T-helper 1 cell treated with Interleukin-12 subunit alpha and Interleukin-12 subunit beta and Interleukin-4 antibody, amounts not matched to agents 30 ng/mL and 1 ng/mL, for 36 hours (primary cell): ENCODE data around the gene PRKACA. TPM values are rescaled to one million over a fixed set of nuclear protein-coding genes. Genes with fewer than 3 reads are reported as not detected.

Source experiments
- intact Hi-C: fragments of 100-400 bp; cut with micrococcal nuclease; formaldehyde crosslinking; loops from one replicate; pipeline ENCODE4 v1.15.1; 2024
- total RNA-seq: library from RNA; stranded (reverse); gene quantifications from 2 replicates; pipeline ENCODE4 v1.2.3, GENCODE V29; 2022

Gene PRKACA
- total RNA-seq, 1 donor from 2014 or later: 66.4 TPM

DNA sequence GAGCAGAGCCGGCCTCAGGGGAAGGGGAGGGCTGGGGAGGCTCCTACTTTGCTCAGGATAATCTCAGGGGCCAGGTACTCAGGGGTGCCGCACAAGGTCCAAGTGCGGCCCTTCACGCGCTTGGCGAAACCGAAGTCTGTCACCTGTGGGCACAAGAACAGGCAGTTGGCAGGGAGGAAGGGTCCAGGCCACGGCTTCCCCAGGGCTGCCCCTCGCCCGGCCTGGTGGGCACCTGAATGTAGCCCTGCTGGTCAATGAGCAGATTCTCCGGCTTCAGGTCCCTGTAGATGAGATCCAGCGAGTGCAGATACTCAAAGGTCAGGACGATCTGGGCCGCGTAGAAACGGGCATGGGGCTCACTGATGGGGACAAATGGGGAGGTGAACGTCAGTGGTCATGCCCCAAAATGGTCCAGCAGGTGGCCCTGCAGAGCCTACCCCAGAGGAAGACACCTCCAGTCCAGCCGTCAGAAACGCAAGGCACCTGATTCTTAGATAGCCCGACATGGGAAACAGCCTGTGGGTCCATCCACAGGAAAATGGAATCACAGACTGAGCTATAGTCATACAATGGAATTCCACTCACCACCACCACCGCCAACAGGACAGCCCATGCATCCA is 19.9 kb downstream of the PRKACA start:
- intact Hi-C loops: no loop called here

DNA sequence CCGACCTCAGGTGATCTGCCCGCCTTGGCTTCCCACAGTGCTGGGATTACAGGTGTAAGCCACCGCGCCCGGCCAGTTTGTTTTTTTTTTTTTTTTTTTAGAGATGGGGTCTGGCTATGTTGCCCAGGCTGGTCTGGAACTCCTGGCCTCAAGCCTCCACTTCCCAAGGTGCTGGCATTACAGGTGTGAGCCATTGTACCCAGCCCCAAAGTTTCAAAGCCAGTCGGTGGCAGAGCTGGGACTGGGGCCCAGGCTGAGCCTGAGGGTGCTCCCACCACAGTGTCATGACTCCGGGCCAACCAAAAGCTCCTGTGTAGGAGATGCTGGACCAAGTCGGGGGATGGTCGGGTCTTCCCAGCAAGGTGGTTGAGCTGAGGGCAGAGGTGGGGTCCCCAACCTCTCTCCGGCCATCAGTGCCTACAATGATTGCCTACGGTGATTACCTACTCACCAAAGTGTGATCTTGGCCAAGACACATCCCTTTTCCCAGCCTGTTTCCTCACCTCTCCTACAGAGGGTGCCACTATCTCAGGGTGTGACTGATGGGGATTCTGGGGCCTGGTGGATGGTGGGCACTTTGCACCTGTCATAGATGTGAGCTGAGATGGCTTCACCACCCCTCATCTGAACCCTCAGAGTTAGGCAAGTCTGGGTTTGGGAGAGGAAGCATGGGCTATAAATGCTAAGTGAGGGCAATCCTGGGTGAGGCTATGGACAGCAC is 21.1 kb downstream of the PRKACA start:
- intact Hi-C loops: no loop called here

DNA sequence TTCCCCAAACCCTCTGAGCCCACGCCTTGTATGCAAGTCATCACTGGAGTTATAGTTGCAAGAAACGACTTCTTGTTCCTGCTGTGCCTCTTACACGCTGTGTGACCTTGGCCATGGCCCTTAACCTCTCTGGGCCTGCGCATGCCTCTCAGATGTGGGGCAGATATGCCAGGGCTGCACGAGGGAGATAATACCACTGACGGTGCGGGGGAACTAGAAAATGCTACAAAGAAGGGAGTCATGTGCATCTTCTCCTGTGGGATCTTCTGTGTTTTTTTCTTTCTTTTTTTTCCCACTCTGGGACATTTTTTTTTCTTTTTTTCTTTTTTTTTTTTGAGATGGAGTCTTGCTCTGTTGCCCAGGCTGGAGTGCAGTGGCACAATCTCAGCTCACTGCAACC is 22.7 kb downstream of the PRKACA start:
- intact Hi-C loops: no loop called here

DNA sequence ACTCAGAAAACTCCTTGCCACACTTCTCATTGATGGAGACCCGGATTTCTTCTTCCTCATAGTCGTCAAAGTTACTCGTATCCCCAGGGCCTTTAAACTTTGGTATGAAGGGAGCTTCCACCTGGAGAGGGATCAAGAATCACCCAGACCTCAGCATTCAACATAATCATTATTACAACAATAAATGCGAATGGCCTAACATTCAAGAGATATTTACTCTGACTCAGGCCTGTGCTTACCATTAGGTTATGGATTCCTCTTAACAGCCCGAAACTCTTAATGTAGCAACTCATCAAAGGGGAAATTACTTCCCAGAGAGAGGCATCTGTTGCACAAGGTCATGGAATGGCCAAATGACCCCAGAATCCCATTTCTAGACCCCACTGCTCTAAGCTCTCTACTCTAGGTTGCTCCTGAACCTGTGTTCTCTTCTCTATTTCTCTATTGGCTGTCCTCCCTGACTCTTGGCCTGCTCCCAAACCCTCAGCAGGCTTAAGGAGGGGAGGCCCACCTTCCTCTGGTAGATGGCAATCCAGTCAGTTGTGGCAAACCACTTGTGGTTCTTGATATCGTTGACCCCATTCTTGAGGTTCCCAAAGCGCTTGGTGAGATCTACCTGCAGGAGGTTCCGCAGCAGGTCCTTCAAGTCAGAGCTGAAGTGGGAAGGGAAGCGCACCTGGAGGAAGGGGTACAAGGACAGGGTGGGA is 24.3 kb downstream of the PRKACA start:
- intact Hi-C loops: no loop called here

DNA sequence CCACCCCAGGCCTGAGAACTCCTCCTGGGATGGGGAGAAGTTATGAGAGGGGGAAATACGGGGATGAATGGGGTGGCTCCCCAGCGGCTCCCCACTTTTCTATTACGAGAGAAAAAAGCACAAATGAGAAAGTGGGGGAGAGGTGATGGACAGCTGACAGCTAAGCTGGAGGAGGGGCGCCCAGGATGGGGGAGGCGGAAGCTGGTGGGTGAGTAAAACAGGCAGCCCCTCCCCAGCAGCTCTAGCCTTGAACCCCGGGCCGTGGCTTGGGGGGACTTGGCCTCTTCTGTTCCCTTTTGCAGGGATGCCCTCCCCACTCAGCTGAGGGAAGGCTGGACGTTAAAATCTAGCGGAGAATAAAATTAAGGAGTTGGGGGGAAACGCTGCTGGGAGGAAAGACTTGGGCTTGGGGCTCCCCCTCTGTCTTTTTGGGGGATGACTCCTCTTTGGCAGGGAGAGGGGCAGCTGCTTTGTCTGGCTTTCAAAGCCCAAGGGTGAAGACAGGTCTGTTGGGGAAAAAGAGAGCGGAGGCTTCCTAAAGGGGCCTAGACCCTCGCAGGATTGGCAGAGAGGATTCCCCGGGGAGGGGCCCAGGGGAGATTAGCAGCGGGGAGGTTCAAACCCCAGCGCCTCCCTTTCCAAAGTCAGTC is 25.6 kb downstream of the PRKACA start:
- intact Hi-C loops: loop anchor here (1.0 to 2.0 kb wide), 4 partner anchors 11 to 86 kb away; partner anchors contain the start of genes PRKACA and RFX1

DNA sequence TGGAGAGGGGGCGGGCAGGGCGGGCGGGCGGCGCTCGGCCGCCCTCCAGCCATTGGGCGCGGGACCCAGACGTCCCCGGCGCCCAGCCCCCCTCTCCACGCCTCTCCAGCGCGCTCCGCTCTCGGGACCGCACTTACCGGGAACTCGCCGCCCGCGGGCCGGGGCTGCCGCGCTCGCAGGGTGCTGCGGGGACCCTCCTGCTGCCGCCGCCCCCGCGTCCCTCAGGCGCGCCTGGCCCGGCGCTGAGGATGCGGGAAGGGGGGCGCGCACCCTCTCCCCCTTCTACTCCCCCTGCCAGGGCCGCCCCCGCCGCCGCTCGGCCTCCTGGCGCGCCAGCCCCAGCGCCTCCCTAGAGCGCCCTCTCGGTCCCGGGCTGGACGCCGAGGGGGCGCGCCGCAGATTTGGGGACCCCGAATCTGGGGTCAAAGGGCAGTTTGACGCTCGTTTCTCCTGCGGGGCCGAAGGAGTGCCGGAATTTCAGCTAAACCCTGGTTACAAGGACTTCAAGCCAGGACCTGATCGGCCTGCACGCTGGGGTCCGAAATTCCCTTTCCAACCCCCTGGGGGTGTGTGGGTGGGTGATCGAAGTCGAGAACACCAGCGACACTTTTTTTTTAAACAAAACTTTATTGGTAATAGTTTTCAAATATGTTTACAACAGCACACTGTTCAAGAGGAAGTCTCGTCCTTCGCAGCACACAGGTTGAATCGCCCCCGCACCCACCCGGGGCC is 26.3 kb downstream of the PRKACA start:
- intact Hi-C loops: loop anchor here (1.0 to 2.0 kb wide), 4 partner anchors 10 to 85 kb away; partner anchors contain the start of genes PRKACA and RFX1

DNA sequence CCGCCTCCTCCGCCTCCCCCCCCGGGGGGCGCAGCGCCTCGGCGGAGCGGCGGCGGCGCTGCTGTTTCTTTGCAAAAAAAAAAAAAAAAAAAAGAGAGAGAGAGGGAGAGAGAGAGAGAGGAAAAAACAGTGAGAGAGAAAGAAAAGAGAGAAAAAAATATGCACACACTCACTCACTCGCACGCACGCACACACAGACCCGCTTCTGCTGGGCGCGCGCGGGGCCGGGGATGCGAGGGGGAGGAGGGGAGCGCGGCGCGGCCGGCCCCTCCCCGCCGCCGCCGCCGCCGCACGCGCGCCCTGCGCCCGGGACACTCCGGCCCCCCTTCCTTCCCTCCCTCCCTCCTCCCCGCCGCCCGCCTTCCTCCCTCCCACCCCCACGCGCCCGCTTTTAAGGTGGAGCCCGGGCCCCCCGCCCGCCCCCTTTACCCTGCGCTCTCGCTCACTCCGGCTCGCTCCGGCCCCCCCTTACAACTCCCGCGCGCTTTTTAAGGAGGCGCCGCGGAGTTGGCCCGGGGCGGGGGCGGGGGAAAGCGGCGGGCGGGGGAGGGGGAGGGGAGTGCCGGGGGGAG is 27.0 kb downstream of the PRKACA start, which contains the start of gene SAMD1:
TSS of gene SAMD1 (minus strand) at position 243 of the 572 bp plus-strand sequence.
- intact Hi-C loops: loop anchor here (1.0 to 2.0 kb wide), 5 partner anchors 9 to 84 kb away; partner anchors contain the start of genes ASF1B, PRKACA and RFX1

DNA sequence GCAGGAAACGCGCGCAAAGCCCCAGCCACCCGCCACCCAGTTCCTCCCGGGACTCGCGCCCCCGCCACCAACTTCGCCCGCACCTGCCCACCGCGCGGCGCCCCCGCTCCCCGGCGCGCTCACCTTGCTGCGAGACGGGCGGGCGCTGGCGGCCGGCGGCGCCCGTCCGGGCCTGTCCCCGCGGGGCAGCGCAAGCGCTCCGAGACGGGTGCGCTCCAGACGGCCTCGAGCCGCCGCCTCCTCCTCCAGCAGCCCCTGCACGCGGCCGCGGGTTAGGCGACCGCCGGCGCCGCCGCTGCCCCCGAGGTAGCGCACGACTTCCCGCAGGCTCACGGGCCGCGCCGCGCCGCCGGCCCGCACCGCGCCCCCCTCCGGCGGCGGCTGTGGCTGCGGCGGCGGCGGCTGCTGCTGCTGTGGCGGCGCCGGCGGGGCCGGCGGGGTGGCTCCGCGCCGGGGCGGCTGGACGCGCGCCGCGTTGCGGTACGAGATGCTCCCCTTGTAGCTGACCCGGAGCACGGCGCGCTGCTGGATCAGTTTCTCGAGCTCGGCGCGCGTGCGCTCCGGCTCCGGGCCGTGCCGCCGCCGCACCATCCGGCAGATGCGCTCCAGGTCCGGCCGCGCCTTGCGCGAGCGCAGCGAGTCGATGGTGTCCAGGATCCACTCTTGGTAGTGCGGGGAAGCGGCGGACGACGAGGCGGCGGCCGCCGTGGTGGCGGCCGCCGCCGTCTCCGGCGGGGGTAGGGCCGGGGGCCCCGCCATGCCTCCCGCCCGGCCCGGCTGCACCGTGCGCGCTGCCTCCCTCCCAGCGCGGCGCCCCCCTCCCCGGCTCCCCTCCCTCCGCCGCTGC is 27.7 kb downstream of the PRKACA start:
- intact Hi-C loops: loop anchor here (1.0 to 2.0 kb wide), 2 partner anchors 15 to 46 kb away; partner anchors contain the start of gene ASF1B

DNA sequence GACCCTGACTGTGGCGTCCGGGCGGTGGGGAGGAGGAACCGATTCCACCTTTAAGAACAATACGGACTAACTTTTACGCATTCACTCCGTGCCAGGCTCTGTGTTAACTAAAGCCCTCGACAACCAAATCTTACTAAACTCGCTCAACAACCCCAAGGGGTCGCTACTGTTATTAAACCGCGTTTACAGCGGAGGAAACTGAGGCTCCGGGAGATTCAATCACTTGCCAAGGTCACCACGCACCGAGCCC is 28.2 kb downstream of the PRKACA start:
- intact Hi-C loops: no loop called here

DNA sequence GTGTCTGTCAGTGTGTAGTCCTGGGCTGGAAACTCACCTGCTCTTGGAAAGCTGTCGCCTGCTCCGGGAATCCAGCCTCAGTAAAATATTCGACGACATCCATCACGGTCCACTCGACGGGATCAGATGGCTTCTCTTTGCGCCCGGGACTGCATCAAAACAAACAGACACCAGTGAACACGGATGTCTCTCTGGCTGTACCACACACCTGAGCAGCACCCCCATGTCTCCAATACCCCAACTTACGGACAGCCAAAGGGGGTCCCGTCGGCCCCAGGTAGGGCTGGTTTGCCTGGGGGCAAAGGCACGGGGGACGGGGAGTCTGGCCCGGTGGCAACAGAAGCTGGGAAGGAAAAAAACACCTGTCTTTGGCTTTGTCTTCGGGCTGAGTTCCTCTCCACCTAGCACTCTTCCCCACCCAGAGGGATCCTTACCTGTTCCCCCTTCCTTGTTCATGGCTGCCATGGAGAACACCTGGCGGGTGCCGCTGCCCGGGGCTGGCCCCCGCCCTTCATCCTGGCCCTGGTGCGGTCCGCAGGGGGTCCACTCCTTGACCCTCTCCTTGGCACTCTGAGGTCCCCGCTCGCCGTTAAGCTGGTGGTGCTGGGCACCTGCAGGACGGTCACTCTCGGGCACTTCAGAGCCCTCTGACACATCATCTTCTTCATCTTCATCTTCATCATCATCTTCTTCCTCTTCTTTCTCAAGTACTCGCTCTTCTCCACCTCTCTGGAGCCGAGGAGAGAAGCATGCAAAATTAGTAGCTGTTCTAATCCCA is 28.7 kb downstream of the PRKACA start:
- intact Hi-C loops: no loop called here

DNA sequence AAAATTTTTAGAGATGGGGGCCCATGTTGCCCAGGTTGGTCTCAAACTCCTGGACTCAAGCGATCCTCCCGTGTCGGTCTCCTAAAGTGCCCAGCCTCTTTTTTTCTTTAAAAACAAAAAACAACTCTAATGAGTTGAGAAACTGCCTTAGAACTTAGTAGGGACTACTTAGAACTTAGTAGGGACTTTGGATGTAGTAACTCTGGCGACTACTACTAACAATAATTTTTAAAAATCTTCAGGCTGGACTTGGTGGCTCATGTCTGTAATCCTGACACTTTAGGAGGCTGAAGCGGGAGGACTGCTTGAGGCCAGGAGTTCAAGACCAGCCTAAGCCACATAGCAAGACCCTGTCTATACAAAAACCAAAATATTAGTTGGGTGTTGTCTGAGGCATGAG is 31.5 kb downstream of the PRKACA start:
- intact Hi-C loops: no loop called here

DNA sequence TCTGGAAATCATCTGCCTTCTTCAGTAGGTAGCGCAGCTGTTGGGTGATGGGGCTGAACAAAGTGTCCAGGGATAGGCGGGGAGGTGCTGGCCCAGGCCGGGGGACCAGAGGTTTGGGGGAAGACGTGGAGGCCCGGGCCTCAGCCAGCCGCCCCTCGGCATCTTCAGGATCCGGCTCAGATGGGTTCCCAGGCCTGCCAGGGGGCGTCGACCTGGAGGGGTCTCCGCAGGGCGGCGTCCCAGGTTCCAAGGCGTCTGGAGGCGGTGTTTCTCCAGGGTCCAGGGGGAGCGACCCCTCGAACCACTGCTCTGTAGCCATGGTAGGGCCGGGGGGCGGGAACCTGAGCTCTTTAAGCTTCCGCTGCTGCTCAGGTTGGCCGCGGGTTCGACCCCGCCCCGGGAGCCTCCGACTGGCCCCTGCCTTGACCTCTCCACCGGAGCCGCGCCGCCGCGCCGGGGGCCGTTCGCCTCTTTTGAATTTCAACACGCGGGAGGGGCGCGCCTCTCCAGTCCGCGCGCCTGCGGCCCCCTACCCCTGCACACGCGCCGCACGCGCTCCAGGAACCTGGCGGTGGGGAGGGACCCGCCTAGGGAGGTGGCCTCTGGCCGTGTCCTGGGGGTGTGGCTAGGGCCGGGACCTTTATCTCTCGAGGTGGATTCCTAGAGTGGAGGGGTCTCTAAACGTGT is 32.1 kb downstream of the PRKACA start, which contains the start of gene C19orf67:
TSS of gene C19orf67 (minus strand) at position 475 of the 687 bp plus-strand sequence. CDS start at position 319, 156 bp downstream.
- intact Hi-C loops: no loop called here

DNA sequence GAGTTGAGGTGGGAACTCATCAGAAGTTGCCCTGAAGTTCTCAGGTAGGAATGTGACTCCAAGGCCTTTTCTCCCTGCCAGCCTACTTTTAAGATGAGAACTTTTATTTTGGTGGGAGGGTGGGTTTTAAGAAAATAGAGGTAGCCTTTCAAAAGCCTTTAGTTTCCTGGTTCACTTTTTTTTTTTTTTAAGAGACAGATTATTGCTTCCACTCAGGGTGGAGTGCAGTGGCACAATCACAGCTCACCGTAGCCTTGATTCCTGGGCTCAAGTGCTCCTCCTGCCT is 34.9 kb downstream of the PRKACA start:
- intact Hi-C loops: no loop called here

DNA sequence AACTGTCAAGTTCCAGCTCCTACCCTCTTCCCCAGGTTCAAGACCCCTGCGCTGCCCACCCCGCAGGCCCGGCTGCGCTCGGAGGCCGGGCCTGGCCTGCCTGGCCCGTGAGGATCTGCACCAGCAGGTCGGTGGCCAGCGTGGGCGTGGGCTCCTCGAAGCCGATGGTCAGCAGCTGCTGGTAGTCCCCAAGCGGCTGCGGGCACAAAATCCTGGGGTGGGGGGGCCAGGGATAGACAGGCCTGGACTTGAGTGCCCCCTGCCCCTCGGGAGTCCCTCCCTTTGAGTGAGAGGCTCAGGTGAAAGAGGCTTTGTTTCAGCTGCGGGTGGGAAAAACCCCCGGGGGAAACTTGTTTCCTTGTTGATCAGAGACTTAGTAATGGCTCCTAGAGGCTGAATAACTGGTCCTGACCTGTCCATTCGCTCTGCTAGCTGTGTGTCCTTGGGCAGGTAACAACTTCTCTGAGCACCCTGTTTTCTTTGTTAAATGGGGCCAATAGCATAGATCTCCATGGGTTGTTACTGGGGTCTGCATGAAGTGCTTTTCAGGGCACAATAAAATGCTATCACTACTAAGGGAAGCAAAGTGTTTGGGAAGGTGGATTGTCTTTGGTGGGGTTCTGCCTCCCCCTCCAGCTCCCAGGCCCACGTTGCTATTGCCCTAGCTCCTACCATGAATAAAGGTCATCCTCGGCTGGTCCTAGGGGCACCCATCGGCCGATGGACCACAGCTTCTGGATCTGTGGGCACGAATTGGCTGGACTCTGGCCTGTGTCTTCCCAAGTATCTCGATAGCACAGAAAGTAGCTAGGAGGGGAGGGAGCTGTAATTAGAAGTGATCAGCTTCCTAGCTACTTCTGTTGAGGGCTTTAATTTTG is 35.5 kb downstream of the PRKACA start:
- intact Hi-C loops: loop anchor here (1.0 to 2.0 kb wide), 14 partner anchors 9 to 931 kb away; partner anchors contain the start of genes ASF1B, BRME1, C19orf53 and CC2D1A

DNA sequence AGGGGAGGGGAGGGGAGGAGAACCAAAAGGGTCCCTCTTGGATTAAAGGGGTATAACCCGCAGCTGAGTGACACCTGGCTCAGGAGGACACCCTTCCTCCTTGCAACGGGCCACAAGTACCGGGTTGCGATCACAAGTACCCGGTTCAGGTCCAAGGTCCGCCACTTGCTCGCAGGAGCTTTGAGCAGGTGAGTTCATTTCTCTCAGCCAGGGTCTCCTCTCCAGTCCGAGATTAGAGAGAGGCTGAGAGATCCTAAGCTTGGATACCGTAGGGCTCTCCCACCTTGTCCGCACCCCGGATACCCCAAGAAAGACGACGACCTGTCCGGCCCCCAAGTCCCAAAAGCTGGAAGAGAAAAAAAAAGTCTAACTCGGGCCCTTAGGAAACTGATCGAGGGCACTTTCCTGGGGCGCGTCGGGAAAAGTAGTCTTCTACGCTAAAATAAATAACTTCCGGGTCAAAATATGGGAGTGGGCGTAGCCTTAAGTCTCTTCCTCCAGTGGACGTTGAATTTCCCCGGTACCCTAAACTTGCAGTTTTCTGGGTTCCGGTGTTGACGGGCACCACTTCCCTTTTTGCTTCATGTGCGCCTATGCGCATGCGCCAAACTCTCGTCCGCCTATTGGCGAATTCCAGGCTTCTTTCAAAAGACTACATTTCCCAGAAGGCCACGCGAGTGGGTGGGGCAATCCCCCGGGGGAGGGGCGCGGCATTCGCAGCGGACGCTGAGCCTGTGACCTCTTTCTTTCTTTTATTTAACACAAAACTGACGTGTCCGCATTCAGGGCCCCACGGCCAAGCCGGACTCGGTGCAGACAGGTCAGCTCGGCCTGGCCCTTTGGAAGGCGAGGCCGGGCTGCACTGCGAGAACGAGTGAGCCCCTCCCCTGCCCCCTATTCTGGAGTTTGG is 36.4 kb downstream of the PRKACA start:
- intact Hi-C loops: loop anchor here (1.0 to 2.0 kb wide), 14 partner anchors 8 to 930 kb away; partner anchors contain the start of genes ASF1B, BRME1, C19orf53 and CC2D1A

DNA sequence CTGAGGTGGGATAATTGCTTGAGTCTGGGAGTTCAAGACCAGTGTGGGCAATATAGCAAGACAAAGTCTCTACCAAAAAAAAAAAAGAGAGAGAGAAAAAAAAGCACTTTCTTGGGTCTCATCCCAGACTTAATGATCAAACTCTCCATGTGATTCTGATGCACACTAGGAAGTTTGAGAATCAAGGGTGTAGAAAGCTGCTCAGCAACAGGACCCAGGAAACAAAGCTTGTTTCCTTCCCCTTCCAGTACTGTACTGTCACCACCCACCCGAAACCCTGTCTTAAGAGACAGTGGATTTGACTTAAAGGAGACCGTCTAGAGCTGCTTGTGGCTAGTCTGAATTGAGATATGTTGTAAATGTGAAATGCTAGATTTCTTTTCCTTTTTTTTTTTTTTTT is 39.2 kb downstream of the PRKACA start:
- intact Hi-C loops: no loop called here
